GM18873 (cell line): ENCODE data around the gene CLDN34.
A peak's percentile ranks its signal among the peaks of the same experiment; 100 is the strongest.

ENCODE experiments used
- ATAC-seq: cut with Tn5 transposase; IDR thresholded peaks from one replicate; pipeline ENCODE4 v1.9.1; 2021; ENCODE audit warnings: mild to moderate bottlenecking, moderate library complexity, moderate number of reproducible peaks; ENCODE audit not compliant: unreplicated experiment, low FRiP score

CLDN34 gene

DNA sequence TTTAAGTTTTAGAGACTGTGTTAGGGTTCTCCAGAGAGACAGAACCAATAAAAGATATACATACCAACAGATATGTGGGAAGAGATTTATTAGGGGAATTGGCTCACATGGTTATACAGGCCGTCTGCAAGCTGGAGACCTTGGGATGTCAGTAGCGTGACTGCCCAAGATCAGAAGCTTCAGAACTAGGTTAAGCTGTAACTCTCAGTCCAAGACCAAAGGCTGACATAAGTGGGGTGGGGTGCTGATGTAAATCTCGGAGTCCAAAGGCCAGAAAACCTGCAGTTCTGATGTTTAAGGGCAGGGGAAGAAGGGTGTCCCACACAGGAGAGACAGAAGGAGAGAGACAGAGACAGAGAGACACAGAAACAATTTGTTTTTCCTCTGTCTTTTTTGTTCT is 10.5 kb downstream of the CLDN34 start:
- no peak for ATAC-seq

DNA sequence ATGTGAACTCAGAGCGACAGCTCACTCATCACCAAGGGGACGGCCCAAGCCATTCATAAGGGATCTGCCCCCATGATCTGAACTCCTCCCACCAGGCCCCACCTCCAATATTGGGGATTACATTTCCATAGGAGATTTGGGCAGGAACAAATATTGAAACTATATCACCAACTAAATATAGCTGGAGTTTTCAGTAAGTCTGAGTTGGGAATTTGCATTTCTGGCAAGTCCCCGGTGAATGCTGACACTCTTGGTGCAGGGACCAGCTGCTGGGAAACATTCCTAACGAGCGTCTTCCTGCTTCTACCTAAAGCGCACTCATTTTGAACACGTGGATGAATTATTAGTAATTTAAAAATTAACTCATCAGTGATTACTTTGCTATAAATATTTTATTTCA is 13.2 kb downstream of the CLDN34 start:
- ATAC-seq, result no peak

DNA sequence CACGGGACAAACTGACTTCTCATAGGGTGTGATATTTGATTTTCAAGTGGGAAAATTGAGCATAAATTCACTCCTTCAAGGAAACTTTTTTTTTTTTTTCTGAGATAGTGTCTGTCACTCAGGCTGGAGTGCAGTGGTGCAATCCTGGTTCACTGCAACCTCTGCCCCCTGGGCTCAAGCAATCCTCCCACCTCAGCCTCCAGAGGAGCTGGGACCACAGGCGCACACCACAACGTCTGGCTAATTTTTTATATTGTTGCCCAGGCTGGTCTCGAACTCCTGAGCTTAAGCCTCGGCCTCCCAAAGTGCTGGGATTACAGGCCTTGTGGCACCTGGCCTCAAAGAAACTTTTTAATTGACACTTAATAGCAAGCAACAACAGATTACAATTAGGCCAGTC is 13.8 kb downstream of the CLDN34 start:
- ATAC-seq, result no peak

DNA sequence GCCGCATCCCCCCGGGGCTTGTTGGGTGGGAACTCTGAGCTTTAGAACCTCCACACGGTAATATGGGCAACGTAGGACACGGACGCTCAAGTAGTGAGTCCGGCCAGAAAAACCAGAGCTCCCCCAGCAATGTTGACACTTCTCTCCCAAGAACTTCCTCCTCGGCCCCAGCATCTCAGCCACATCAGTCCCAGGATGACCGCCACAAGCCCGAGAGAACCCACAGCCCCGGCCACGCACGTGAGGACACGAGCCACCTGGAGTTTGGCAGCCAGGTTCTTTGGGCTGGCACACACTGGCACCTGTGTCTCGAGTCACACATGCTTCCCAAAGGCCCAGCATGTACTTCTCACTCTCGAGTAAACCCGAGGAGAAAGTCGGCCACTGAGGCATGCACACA is 16.3 kb downstream of the CLDN34 start:
- no peak for ATAC-seq

DNA sequence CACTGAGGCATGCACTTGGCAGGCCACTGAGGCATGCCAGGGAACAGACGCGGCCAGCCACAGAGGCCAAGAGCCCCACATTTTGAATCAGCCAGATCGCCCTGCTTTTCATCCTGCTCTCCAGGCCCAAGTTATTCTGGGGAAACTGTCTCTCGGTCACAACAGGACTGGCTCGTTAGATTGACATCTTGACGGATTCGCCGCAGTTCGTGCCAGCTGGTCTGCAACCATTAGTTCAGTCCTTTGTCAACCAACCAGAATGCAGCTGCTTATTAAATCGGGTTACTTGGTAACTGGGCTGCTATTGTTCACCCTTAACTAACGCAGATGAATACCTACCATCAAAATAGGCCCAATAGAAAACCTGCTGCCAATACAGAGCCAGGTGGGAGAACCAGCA is 16.7 kb downstream of the CLDN34 start:
- ATAC-seq, result no peak

DNA sequence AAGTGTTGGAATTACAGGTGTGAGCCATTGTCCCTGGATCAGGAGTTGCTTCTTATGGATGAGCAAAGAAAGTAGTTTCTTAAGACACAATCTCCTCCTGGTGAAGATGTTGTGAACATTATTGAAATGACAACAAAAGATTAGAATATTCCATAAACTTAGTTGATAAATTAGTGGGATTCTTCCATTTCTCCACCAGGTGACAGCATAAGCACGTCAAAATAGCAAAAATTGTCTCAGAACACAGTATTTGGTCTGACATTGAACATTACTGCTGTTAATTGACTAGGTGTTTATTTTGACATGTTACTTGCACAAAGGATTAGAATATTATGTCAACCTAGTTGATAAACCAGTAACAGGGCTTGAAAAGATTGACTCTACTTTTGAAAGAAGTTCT is 21.6 kb downstream of the CLDN34 start:
- ATAC-seq, result no peak

DNA sequence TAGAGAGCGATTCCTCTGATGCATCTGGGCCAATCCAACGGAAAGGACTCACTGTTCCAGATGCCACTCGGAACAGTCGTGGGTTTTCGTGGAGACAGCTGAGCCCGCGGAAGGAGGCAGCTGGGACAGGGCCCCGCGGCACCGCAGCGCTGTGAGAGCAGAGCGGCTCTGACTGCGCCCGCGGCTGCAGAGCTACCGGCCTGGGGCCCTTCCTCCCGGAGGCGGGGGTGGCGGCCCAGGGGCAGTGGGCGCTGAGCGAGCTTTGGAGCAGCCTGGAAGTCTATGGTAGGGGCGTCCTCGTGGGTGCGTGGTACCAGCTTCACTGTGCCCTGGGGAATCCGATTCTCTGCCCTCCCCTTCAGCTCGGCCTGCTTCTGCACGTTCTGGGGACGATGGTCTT is 24.9 kb downstream of the CLDN34 start:
- no peak for ATAC-seq

DNA sequence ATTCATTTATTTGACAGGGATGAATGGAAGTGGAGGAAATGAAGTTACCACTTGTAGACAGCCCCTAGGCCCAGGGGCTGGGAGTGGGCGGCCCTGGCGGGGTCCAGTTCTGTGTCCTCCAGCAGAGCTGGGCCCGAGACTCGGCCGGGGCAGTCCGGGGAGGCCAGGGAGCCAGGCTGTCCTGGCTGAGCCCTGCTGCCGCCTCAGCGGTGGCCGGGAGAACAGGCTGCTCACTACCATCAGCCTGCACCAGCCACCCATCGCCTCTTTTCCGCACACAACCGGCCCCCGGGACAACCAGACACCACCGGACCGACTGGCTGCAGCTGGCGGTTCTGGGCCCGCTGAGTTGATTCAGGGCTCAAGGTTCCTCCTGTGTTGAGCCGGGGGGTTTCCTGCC is 25.6 kb downstream of the CLDN34 start:
- ATAC-seq, result no peak

DNA sequence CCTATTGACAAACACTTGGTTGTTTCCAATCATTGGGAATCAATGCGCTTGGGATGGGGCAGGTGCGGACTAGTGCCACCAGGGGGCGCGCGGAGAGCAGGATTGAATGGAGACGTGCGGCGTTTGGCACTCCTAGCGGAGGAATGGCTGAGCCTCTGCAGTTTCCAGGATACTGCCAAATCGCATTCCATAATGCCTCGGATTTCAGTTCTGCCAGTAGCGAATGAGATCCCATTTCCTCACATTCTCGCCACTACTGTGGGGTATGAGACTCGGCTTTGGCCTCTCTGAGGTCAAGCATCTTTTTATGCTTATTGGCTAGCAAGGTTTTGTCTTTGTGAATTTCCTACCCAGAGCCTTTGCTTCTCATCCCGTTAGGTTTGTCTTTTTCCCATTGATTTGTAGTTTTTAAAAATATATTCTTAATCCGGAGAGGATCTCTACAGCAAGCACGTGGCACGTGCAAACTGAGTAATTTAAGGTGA is 28.7 kb downstream of the CLDN34 start:
- ATAC-seq, result peak; percentile 62

DNA sequence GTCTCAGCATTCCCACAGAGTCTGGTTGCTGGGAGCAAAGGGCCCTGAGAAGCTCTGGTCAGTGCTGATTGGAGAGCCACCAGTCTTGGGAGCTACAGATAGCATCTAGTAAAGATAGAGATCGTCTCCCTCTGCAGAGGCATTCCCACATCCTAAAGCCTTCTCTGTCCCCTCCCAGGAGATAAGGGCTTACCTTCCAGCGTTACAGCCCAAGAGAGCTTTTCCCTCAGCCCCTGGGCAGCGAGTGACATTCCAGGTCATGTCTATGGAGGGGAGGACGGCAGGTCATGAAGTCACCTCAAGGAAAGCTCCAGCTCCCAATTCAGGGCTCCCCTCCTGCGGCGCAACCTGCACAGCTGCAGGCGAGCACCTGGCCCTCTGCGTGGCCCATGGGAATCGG is 29.9 kb downstream of the CLDN34 start:
- no peak for ATAC-seq

DNA sequence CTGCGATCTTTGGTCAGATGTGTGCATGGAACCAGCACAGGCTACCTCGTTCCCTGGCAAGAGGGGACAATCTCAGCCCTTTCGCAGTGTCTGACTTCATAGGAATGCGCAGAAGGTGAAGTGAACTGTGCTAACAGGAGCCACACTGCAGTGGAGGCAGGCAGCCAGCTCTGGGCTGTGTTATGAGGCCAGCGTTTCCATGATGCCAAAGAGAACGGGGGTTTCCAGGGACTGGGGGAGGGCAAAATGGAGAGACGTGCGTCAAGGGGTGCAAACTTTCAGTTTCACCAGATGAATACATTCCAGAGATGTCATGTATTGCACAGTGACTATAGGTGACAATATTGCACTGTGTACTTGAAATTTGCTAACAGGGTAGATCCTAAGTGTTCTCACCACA is 30.4 kb downstream of the CLDN34 start:
- peak; percentile 35 for ATAC-seq

DNA sequence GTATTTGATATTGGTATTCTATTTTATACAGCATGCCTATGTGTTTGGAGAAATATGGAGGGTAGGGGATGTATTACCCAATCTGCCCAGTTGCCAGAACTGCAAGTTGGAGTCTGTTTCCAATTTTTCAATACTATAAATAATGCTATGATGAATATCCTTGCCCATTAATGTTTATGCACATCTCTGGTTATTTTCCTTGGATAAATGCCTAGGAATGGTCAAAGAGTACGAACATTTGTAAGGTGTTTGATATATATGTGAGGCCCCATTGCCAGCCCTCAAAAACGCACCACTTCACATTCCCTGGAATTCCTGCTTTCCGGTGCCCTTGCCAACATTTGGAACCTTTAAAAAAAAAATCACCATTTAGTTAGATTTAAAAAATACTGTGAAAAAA is 34.3 kb downstream of the CLDN34 start:
- ATAC-seq, result no peak

DNA sequence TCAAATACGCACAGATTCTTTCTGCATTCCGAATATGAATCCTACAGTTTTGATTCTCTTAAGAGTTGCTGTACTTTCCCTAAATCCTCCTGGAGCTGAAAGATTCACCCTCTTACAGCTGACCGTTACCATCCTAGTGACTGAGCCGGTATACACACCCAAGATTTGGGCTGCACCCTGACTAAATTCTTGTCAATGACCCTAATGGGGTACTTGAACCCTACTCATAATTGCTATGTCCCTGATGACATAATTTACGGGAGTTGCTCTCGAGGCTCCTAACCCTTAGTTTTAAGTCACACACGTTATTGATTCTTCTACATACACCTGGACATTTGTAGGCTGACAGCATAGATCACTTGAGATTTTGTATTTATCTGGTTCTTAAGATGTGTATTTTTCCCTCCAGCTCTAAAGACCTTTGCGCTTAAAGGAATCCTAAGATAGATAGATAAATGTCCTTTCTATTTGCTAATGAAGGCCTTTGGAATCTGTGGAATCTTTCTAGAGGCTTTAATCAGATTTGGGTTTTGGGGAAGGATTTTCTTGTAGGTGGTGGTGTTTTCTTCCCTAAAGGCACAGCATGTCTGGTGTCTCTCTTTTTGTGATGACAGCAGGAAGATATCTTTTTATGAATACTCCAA is 37.8 kb downstream of the CLDN34 start:
- ATAC-seq, result no peak

DNA sequence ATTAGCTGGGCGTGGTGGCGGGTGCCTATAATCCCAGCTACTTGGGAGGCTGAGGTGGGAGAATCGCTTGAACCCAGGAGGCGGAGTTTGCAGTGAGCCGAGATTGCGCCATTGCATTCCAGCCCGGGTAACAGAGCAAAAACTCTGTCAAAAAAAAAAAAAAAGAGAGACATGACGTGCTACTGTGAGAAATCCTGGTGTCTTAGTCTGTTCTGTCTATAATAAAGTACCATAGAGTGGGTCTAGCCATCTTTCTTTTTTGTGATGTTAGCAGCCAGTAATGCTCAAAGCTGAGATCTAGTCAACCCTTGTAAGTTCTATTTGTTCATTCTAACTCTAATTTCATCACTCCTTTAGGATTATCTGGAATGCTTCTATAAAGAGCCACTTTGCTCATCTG is 38.9 kb downstream of the CLDN34 start:
- ATAC-seq, result no peak

DNA sequence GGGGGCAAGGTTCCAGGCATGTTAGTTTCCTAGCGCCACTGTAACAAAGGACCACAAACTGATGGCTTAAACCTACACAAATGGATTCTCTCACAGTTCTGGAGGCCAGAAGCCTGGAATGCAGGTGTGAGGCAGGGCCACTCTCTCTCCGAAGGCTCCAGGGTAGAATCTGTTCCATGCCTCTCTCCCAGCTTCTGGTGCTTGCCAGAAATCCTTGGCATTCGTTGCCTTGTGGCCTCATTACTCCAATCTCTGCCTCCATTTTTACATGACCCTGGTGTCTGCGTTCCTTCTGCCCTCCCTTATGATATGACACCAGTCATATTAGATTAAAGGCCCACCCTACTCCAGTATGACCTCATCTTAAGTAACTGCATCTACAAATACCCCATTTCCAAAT is 39.6 kb downstream of the CLDN34 start:
- no peak for ATAC-seq

DNA sequence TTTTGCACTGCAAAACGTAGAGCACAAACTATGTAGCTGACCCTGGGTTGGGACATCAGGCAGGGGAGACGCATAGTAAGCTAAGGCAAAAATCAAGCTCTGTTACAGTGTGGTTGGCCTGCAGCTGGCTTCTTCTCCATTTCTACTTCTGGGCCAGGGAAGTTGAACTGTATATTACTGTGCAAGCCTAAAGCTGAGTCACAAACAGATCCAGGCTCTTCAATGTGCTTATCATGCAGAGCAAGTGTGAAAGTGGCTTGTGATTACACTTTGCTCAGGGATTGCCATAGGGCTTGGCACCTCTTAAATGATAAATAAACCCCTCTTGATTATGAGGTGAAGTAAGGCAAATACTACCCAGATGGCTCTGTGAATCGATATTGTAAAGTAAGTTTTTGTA is 40.5 kb downstream of the CLDN34 start:
- ATAC-seq, result no peak

DNA sequence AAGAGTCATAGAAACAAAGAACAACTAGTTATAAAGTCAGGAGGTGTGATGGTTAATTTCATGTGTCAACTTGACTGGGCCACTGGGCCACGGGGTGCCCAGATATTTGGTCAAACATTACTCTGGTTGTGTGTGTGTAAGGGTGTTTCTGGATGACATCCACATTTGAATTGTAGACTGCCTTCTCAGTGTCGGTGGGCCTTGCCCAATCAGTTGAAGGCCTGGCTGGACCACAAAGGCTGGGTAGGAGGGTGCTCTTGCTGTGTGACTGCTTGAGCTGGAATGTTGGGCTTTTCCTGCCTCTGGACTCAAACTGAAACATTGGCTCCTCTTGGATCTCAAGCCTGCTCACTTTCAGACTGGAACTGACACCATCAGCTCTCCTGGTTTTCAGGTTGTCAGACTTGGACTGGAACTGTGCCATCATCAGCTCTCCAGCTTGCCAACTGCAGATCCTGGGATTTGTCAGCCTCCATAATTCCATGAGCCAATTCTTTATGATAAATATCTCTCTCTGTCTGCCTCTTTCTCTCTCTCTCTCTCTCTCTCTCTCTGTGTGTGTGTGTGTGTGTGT is 41.4 kb downstream of the CLDN34 start:
- ATAC-seq, result no peak

DNA sequence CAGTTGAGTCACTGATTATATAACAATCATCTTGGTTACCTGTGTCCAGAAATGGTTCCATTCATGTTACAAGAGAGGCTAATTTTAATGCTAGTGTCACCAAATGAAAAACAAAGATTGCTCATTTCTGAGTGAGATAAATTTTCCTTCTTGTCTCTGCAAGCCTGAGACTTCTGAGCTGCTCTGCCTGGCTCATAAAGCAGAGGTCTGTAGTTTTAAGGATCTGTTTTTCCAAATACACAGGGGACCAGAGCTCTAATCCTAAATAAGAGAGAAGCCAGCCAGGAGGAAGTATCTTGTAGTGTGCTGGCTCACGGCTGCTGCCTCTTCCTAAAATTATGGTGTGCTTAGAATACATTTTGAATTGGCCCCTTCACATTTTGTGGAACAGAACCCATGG is 42.6 kb downstream of the CLDN34 start:
- ATAC-seq, result no peak

DNA sequence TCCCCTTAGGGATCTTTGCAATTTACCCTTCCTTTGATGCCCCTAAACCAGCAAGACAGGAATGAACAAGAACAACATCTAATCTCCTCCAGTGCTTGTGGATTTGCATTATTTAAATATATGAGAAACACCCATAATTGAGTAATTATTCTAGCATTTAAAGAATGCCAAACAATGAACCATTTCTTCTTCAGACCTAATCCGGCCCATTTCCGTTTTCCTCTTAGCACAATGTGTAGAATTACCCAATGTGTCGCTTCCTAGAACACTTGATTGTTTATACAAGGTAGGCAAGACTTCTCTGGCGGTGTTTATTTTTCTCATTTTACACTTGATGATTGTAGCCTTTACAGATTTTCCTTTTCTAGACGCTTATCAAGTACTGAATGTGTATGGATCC is 43.5 kb downstream of the CLDN34 start:
- no peak for ATAC-seq

DNA sequence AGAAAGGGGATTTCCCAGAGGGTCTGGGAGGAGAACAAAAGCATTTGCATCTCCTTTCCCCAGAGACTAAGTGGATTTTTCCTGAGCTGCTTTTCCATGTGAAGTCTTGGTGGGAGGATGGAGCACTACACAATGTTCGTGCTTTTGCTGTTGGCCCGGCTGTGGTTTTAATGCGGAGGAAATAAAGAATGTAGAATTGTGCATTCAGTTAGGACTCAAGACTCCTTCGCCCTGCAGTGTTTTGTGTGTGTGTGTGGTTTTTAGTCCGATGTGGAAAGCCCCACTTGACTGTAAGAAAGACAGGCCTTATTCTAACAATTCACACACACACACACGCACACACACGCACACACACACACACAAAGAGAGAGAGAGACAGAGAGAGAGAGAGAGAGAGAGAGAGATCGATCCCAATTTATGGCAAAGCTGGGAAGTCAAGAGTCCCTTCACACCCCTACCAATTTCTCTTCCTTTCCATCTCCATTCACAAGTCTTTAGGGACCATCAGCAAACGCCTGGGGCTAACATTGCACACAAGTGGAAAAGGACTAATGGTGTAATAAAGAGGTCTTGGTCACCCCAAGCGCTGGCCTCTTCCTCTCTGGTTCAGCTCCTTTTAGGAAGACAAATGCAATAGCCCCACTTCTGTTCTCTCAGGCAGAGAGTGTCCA is 44.2 kb downstream of the CLDN34 start:
- ATAC-seq, result no peak

DNA sequence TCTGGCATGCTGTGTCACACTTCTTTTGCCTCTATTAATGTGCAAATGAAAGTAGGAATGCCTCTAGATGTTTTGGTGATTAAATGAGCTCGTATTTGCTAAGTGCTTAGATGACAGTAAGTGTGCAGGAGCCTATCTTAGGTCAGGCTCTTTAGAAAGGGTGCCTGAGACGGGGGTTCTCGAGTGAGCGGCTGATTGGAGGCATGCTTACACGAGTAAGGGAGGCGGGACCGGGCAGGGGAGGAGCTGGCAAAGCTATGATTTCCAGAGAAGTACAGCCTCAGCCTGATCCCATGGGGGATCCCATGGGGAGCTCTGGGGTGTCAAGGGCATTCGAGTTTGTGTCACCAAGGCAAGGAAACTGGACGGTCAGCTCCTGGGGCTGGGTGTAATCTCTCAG is 44.8 kb downstream of the CLDN34 start:
- ATAC-seq, result no peak
